MCF 10A (cell line): ENCODE measurements around the gene NDUFS6. TPM values are rescaled to one million over a fixed set of nuclear protein-coding genes. Genes with fewer than 3 reads are reported as not detected.

ENCODE experiments used
- BruUV-seq: library from RNA; stranded (reverse); fragments of 400-500 nt; replicated peaks from 2 replicates; lab custom pipeline; 2021; lab: Mats Ljungman, UMichigan
- CTCF ChIA-PET: fragments of 300-600 bp; sonication (Branson Sonifier 250); formaldehyde crosslinking; extraction: SDS; loops from one replicate; lab custom pipeline; 2021; ENCODE audit warnings: antibody characterized with exemption, inconsistent platforms; lab: Yijun Ruan, JAX
- POLR2A ChIA-PET: fragments of 300-600, 350-650 bp; sonication (Branson Sonifier 250); formaldehyde crosslinking; extraction: SDS; loops from one replicate; lab custom pipeline; 2020; ENCODE audit warnings: antibody characterized with exemption, inconsistent platforms; lab: Yijun Ruan, JAX
- DNase-seq: peaks from one replicate; pipeline ENCODE4 v3.0.0-alpha.2; 2018; ENCODE audit not compliant: unreplicated experiment
- H3K27ac Mint-ChIP-seq: one replicate; pipeline ENCODE4 v1.8.0; 2022; ENCODE audit warnings: mild to moderate bottlenecking, low read depth, mixed read lengths; ENCODE audit not compliant: unreplicated experiment
- H3K27me3 Mint-ChIP-seq: one replicate; pipeline ENCODE4 v1.8.0; 2022; ENCODE audit warnings: mixed read lengths; ENCODE audit not compliant: insufficient read depth, unreplicated experiment
- H3K36me3 Mint-ChIP-seq: one replicate; pipeline ENCODE4 v1.8.0; 2022; ENCODE audit warnings: mild to moderate bottlenecking, moderate library complexity, mixed read lengths; ENCODE audit not compliant: insufficient read depth, unreplicated experiment
- H3K4me1 Mint-ChIP-seq: one replicate; pipeline ENCODE4 v1.8.0; 2022; ENCODE audit warnings: mixed read lengths; ENCODE audit not compliant: insufficient read depth, unreplicated experiment
- H3K4me3 Mint-ChIP-seq: one replicate; pipeline ENCODE4 v1.8.0; 2022; ENCODE audit warnings: mild to moderate bottlenecking, moderate library complexity, mixed read lengths; ENCODE audit not compliant: unreplicated experiment
- H3K9me3 Mint-ChIP-seq: one replicate; pipeline ENCODE4 v1.8.0; 2022; ENCODE audit warnings: mixed read lengths; ENCODE audit not compliant: unreplicated experiment
- intact Hi-C: fragments of 100-400 bp; cut with micrococcal nuclease; formaldehyde crosslinking; loops from 2 replicates; pipeline ENCODE4 v1.14.1; 2022
- total RNA-seq: library from RNA; stranded (reverse); gene quantifications from 2 replicates; pipeline ENCODE4 v1.2.3, GENCODE V29; 2022
- TF ChIP-seq, protein P1 (sequence below): fragments of 200-600 bp; IDR thresholded peaks from one replicate; pipeline ENCODE4 v1.8.0; 2022; ENCODE audit warnings: antibody characterized with exemption, mild to moderate bottlenecking; ENCODE audit not compliant: unreplicated experiment

NDUFS6 gene
- total RNA-seq, 1 experiment from 2014 or later = 65.6 TPM

DNA sequence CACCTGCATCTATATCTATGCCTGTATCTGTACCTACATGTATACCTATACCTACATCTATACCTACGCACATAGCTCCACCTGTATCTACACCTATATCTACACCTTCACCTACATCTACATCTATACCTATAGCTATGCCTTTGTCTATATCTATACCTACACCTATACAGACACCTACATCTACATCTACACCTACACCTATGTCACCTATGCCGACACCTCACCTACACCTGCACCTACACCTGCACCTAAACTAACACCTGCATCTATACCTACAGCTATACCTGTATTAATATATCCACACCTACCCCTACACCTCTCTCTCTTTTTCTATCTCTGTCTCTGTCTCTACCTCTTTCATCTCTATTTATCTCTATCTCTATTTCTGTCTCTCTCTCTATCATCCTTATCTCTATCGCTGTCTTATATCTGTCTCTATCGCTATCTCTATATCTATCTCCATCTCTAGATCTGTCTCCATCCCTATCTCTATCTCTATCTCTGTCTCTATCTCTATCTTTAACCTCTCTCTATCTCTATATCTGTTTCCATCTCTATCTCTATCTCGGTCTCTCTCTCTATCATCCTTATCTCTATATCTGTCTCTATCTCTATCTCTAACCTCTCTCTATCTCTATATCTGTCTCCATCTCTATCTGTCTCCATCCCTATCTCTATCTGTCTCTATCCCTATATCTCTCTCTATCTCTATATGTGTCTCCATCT, 43.7 kb downstream of the NDUFS6 start:
- CTCF ChIA-PET = interaction anchor here (0.6 to 1.0 kb wide), 2 partner anchors 107 to 192 kb away, joined by 3 read pairs; no protein-coding TSS in a partner anchor

DNA sequence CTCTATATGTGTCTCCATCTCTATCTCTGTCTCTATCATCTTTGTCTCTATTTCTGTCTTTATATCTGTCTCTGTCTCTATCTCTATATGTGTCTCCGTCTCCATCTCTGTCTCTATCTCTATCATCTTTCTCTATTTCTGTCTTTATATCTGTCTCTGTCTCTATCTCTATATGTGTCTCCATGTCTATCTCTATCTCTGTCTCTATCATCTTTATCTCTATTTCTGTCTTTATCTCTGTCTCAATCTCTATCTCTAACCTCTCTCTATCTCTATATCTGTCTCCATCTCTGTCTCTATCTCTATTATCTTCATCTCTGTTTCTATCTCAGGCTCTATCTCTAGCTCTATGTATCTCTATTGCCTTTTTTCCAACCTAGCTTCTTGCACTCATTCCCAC, 44.5 kb downstream of the NDUFS6 start:
- Mint-ChIP-seq H3K36me3 (no peaks in the 10 kb centered on the region), H3K27ac (no peak overlapping the region), H3K9me3 (no peaks in the 10 kb centered on the region), H3K27me3 (peaks cover 21% of the 10 kb centered on the region), H3K4me3 (no peak overlapping the region), H3K4me1 (no peaks in the 10 kb centered on the region)
- TF ChIP-seq, protein P1, sequence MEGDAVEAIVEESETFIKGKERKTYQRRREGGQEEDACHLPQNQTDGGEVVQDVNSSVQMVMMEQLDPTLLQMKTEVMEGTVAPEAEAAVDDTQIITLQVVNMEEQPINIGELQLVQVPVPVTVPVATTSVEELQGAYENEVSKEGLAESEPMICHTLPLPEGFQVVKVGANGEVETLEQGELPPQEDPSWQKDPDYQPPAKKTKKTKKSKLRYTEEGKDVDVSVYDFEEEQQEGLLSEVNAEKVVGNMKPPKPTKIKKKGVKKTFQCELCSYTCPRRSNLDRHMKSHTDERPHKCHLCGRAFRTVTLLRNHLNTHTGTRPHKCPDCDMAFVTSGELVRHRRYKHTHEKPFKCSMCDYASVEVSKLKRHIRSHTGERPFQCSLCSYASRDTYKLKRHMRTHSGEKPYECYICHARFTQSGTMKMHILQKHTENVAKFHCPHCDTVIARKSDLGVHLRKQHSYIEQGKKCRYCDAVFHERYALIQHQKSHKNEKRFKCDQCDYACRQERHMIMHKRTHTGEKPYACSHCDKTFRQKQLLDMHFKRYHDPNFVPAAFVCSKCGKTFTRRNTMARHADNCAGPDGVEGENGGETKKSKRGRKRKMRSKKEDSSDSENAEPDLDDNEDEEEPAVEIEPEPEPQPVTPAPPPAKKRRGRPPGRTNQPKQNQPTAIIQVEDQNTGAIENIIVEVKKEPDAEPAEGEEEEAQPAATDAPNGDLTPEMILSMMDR = no peak
- ChIA-PET CTCF (no interaction called here), POLR2A (no interaction called here)
- intact Hi-C loops = no loop called here
- DNase-seq = no peak
- no TSS peak for BruUV-seq

More for the DNA sequence above, 43.7 kb downstream of the NDUFS6 start:
- DNase-seq = no peak
- H3K27me3 Mint-ChIP-seq = peaks cover 21% of the 10 kb centered on the region
- H3K36me3 Mint-ChIP-seq = no peaks in the 10 kb centered on the region
- intact Hi-C loops = no loop called here
- H3K4me3 Mint-ChIP-seq = no peak overlapping the region
- TF ChIP-seq, protein P1 = no peak
- BruUV-seq = no TSS peak
- H3K4me1 Mint-ChIP-seq = no peaks in the 10 kb centered on the region
- POLR2A ChIA-PET = interaction anchor here (0.9 kb wide), 1 partner anchor 46 kb away, joined by 3 read pairs; no protein-coding TSS in a partner anchor
- H3K27ac Mint-ChIP-seq = no peak overlapping the region
- H3K9me3 Mint-ChIP-seq = no peaks in the 10 kb centered on the region

DNA sequence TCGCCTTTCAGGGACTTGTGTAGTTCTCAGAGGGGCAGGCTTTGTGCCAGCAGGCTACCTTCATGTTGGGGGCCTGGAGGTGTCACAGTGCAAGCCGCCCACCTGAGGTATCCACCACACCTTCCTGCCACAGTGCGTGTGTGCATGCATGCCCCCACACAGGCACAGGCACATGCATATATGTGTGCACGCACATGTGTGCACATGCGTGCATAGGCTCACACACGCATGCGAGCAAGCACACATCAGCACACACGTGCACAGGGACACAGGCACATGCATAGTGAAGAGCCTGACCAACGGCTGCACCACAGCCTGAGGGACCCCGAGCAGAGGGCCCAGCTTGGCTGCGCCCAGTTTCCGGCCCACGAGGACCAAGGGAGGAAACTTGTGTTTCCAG, 45.4 kb downstream of the NDUFS6 start:
- intact Hi-C loops = no loop called here
- no peak overlapping the region for H3K4me3 Mint-ChIP-seq
- no peaks in the 10 kb centered on the region for H3K36me3 Mint-ChIP-seq
- H3K27ac Mint-ChIP-seq = no peak overlapping the region
- H3K9me3 Mint-ChIP-seq = no peaks in the 10 kb centered on the region
- no peak for DNase-seq
- no TSS peak for BruUV-seq
- POLR2A ChIA-PET = no interaction called here
- no peaks in the 10 kb centered on the region for H3K4me1 Mint-ChIP-seq
- TF ChIP-seq, protein P1 = no peak
- CTCF ChIA-PET = no interaction called here
- peaks cover 21% of the 10 kb centered on the region for H3K27me3 Mint-ChIP-seq

DNA sequence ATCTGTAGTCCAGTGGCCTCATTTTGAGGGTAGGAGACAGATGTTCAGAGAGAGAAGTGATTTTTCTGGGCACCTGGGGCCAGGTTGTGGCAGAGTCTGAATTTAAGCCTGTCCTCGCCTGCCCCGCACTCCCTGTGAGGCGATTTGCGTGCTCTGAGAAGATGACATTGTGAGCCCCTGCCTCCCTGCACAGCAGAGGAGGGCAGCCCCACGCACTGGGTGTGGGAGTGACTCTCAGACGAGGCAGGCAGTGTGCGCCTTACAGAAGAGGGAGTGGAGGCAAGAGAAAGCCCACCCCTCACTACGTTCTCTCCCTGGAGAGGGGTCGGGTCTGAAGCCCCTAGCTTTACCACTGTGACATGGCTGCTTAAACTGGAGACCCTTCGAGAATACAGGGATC, 45.8 kb downstream of the NDUFS6 start:
- Mint-ChIP-seq H3K36me3 (no peaks in the 10 kb centered on the region), H3K27ac (no peak overlapping the region), H3K9me3 (no peaks in the 10 kb centered on the region), H3K27me3 (peaks cover 21% of the 10 kb centered on the region), H3K4me1 (no peaks in the 10 kb centered on the region), H3K4me3 (no peak overlapping the region)
- ChIA-PET CTCF (no interaction called here), POLR2A (no interaction called here)
- DNase-seq = no peak
- TF ChIP-seq, protein P1 = no peak
- no TSS peak for BruUV-seq
- intact Hi-C loops = no loop called here
